ACC112 (cell line): Measurements from ENCODE around the gene PAK4.

Experiments
- H2AFZ ChIP-seq: fragments of 200-600 bp; sonication (generic); one replicate; pipeline ENCODE4 v1.6.0; 2017; ENCODE audit warnings: antibody characterized with exemption, low read length; ENCODE audit not compliant: unreplicated experiment
- H3K27ac ChIP-seq: fragments of 200-600 bp; sonication (generic); 2 replicates; pipeline ENCODE4 v1.5.1; 2014; ENCODE audit warnings: low read depth, mild to moderate bottlenecking, antibody characterized with exemption, low read length, moderate library complexity
- H3K27me3 ChIP-seq: fragments of 200-600 bp; sonication (generic); 2 replicates; pipeline ENCODE4 v1.6.1; 2014; ENCODE audit warnings: mild to moderate bottlenecking, antibody characterized with exemption, low read length, moderate library complexity, mixed read lengths; ENCODE audit not compliant: insufficient read depth
- H3K36me3 ChIP-seq: fragments of 200-600 bp; sonication (generic); 2 replicates; pipeline ENCODE4 v1.6.1; 2016; ENCODE audit warnings: mild to moderate bottlenecking, antibody characterized with exemption, low read length, moderate library complexity, mixed read lengths; ENCODE audit not compliant: insufficient read depth
- H3K4me1 ChIP-seq: fragments of 200-600 bp; sonication (generic); one replicate; pipeline ENCODE4 v1.6.1; 2016; ENCODE audit warnings: low read length, mixed read lengths; ENCODE audit not compliant: insufficient read depth, unreplicated experiment, control insufficient read depth
- H3K4me3 ChIP-seq: fragments of 200-600 bp; sonication (generic); 2 replicates; pipeline ENCODE4 v1.5.1; 2014; ENCODE audit warnings: mild to moderate bottlenecking, low read depth, low read length
- H3K79me2 ChIP-seq: fragments of 200-600 bp; sonication (generic); one replicate; pipeline ENCODE4 v1.6.0; 2016; ENCODE audit warnings: low read length; ENCODE audit not compliant: control insufficient read depth, unreplicated experiment, insufficient read depth

The PAK4 gene

GRCh38 chr19:39188960-39189359 is 63.4 kb downstream of the PAK4 start:
- H3K79me2 ChIP-seq = no peaks in the 10 kb centered on the region
- no peaks in the 10 kb centered on the region for H3K4me1 ChIP-seq
- H3K27ac ChIP-seq = no peak overlapping the region
- no peak overlapping the region for H2AFZ ChIP-seq
- no peak overlapping the region for H3K4me3 ChIP-seq
- no peaks in the 10 kb centered on the region for H3K27me3 ChIP-seq
- no peaks in the 10 kb centered on the region for H3K36me3 ChIP-seq

- H2AFZ ChIP-seq = no peak overlapping the region
- H3K27ac ChIP-seq = no peak overlapping the region
- no peaks in the 10 kb centered on the region for H3K36me3 ChIP-seq
- peaks cover 8% of the 10 kb centered on the region; the same call in 1 of the 2 replicates for H3K27me3 ChIP-seq
- H3K4me3 ChIP-seq = no peak overlapping the region
- no peaks in the 10 kb centered on the region for H3K4me1 ChIP-seq
- no peaks in the 10 kb centered on the region for H3K79me2 ChIP-seq
Measured at GRCh38 chr19:39190768-39191167, 65.2 kb downstream of the PAK4 start.

GRCh38 chr19:39192846-39193245 is 67.3 kb downstream of the PAK4 start:
- Histone ChIP-seq H3K79me2 (no peaks in the 10 kb centered on the region), H3K4me1 (peaks cover under 1% of the 10 kb centered on the region), H3K36me3 (no peaks in the 10 kb centered on the region), H3K27me3 (peaks cover 27% of the 10 kb centered on the region), H3K27ac (no peak overlapping the region), H3K4me3 (no peak overlapping the region), H2AFZ (no peak overlapping the region)

- Histone ChIP-seq H3K79me2 (no peaks in the 10 kb centered on the region), H3K27me3 (peaks cover 30% of the 10 kb centered on the region), H3K4me1 (peaks cover 4% of the 10 kb centered on the region), H3K36me3 (no peaks in the 10 kb centered on the region), H3K4me3 (no peak overlapping the region), H3K27ac (no peak overlapping the region), H2AFZ (no peak overlapping the region)
Measured at GRCh38 chr19:39193803-39194202, 68.2 kb downstream of the PAK4 start.

GRCh38 chr19:39194832-39195542 is 69.4 kb downstream of the PAK4 start:
- Histone ChIP-seq H3K36me3 (no peaks in the 10 kb centered on the region), H3K4me1 (peaks cover 4% of the 10 kb centered on the region), H3K4me3 (no peak overlapping the region), H3K79me2 (no peaks in the 10 kb centered on the region), H3K27me3 (peaks cover 30% of the 10 kb centered on the region), H2AFZ (no peak overlapping the region), H3K27ac (no peak overlapping the region)

- Histone ChIP-seq H2AFZ (no peak overlapping the region), H3K79me2 (no peaks in the 10 kb centered on the region), H3K27ac (no peak overlapping the region), H3K4me1 (peaks cover 4% of the 10 kb centered on the region), H3K36me3 (no peaks in the 10 kb centered on the region), H3K4me3 (no peak overlapping the region), H3K27me3 (peaks cover 30% of the 10 kb centered on the region)
Measured at GRCh38 chr19:39195755-39196154, 70.2 kb downstream of the PAK4 start.

- no peaks in the 10 kb centered on the region for H3K36me3 ChIP-seq
- H3K27me3 ChIP-seq = peaks cover 30% of the 10 kb centered on the region
- H3K27ac ChIP-seq = no peak overlapping the region
- H3K79me2 ChIP-seq = no peaks in the 10 kb centered on the region
- no peak overlapping the region for H2AFZ ChIP-seq
- no peak overlapping the region for H3K4me3 ChIP-seq
- H3K4me1 ChIP-seq = peaks cover 4% of the 10 kb centered on the region
Measured at GRCh38 chr19:39196320-39196719, 70.7 kb downstream of the PAK4 start.

GRCh38 chr19:39196860-39197562 is 71.4 kb downstream of the PAK4 start, which contains the start of gene NCCRP1:
NCCRP1 (plus strand) TSS chr19:39196964; CDS start chr19:39196983, 19 bp downstream.
- H3K79me2 ChIP-seq = no peaks in the 10 kb centered on the region
- no peak within 1 kb of the TSS for H3K27ac ChIP-seq
- peak within 1 kb of the TSS; percentile 47; the same call in 1 of the 2 replicates for H3K4me3 ChIP-seq
- no peaks in the 10 kb centered on the region for H3K36me3 ChIP-seq
- peaks cover 30% of the 10 kb centered on the region for H3K27me3 ChIP-seq
- H2AFZ ChIP-seq = no peak within 1 kb of the TSS
- peaks cover 4% of the 10 kb centered on the region for H3K4me1 ChIP-seq

- Histone ChIP-seq H3K4me3 (no peak overlapping the region), H3K79me2 (no peaks in the 10 kb centered on the region), H3K27me3 (peaks cover 33% of the 10 kb centered on the region), H3K4me1 (peaks cover 4% of the 10 kb centered on the region), H2AFZ (no peak overlapping the region), H3K36me3 (no peaks in the 10 kb centered on the region), H3K27ac (no peak overlapping the region)
Measured at GRCh38 chr19:39197808-39198207, 72.2 kb downstream of the PAK4 start.

GRCh38 chr19:39199025-39199424 is 73.4 kb downstream of the PAK4 start:
- no peaks in the 10 kb centered on the region for H3K36me3 ChIP-seq
- no peaks in the 10 kb centered on the region for H3K79me2 ChIP-seq
- peaks cover 46% of the 10 kb centered on the region for H3K27me3 ChIP-seq
- no peak overlapping the region for H2AFZ ChIP-seq
- H3K4me1 ChIP-seq = peaks cover 4% of the 10 kb centered on the region
- H3K27ac ChIP-seq = no peak overlapping the region
- H3K4me3 ChIP-seq = no peak overlapping the region
